ENCODE results near the gene NSMF.
"Not testable (repeated sequence)": the region's sequence is repeated elsewhere in the genome, so short reads cannot be mapped to it uniquely, and the experiment has no call there.

Gene NSMF

GRCh38 chr9:137416006-137416562 is 43.0 kb downstream of the NSMF start:
- in situ Hi-C loops (cut with MboI; ENCODE audit: low sequenced_read_pairs), result no loop called here

- in situ Hi-C loops (cut with MboI; ENCODE audit: low sequenced_read_pairs), result no loop called here
These were observed 43.7 kb downstream of the NSMF start for GRCh38 chr9:137415451-137415850.

GRCh38 chr9:137412431-137412830 is 46.7 kb downstream of the NSMF start:
- in situ Hi-C loops (cut with MboI; ENCODE audit: low sequenced_read_pairs), result no loop called here

GRCh38 chr9:137411645-137412380 is 47.3 kb downstream of the NSMF start:
- in situ Hi-C loops (cut with MboI; ENCODE audit: low sequenced_read_pairs), result no loop called here

GRCh38 chr9:137411260-137411644 is 47.9 kb downstream of the NSMF start:
- in situ Hi-C loops (cut with MboI; ENCODE audit: low sequenced_read_pairs), result no loop called here

GRCh38 chr9:137410891-137411249 is 48.3 kb downstream of the NSMF start:
- in situ Hi-C loops (cut with MboI; ENCODE audit: low sequenced_read_pairs), result no loop called here

GRCh38 chr9:137410236-137410890 is 48.8 kb downstream of the NSMF start:
- in situ Hi-C loops (cut with MboI; ENCODE audit: low sequenced_read_pairs), result not testable (repeated sequence)

- in situ Hi-C loops (cut with MboI; ENCODE audit: low sequenced_read_pairs), result loop anchor here (10.0 kb wide), 1 partner anchor 115 kb away; no protein-coding TSS in a partner anchor
These were observed 49.6 kb downstream of the NSMF start for GRCh38 chr9:137409515-137409914.

- in situ Hi-C loops (cut with MboI; ENCODE audit: low sequenced_read_pairs), result loop anchor here (10.0 kb wide), 1 partner anchor 114 kb away; no protein-coding TSS in a partner anchor
These were observed 50.3 kb downstream of the NSMF start for GRCh38 chr9:137408651-137409405.

- in situ Hi-C loops (cut with MboI; ENCODE audit: low sequenced_read_pairs), result loop anchor here (10.0 kb wide), 1 partner anchor 113 kb away; no protein-coding TSS in a partner anchor
These were observed 51.4 kb downstream of the NSMF start for GRCh38 chr9:137407590-137408300.

- in situ Hi-C loops (cut with MboI; ENCODE audit: low sequenced_read_pairs), result loop anchor here (10.0 kb wide), 1 partner anchor 112 kb away; no protein-coding TSS in a partner anchor
These were observed 52.1 kb downstream of the NSMF start for GRCh38 chr9:137406876-137407589.

GRCh38 chr9:137406085-137406760 is 52.9 kb downstream of the NSMF start:
- in situ Hi-C loops (cut with MboI; ENCODE audit: low sequenced_read_pairs), result loop anchor here (10.0 kb wide), 1 partner anchor 111 kb away; no protein-coding TSS in a partner anchor

GRCh38 chr9:137405677-137406081 is 53.5 kb downstream of the NSMF start:
- in situ Hi-C loops (cut with MboI; ENCODE audit: low sequenced_read_pairs), result loop anchor here (10.0 kb wide), 1 partner anchor 111 kb away; no protein-coding TSS in a partner anchor

GRCh38 chr9:137404961-137405567 is 54.1 kb downstream of the NSMF start:
- in situ Hi-C loops (cut with MboI; ENCODE audit: low sequenced_read_pairs), result loop anchor here (10.0 kb wide), 1 partner anchor 110 kb away; no protein-coding TSS in a partner anchor

GRCh38 chr9:137403269-137403668 is 55.9 kb downstream of the NSMF start:
- in situ Hi-C loops (cut with MboI; ENCODE audit: low sequenced_read_pairs), result loop anchor here (10.0 kb wide), 1 partner anchor 108 kb away; no protein-coding TSS in a partner anchor

GRCh38 chr9:137402746-137403145 is 56.4 kb downstream of the NSMF start:
- in situ Hi-C loops (cut with MboI; ENCODE audit: low sequenced_read_pairs), result loop anchor here (10.0 kb wide), 1 partner anchor 108 kb away; no protein-coding TSS in a partner anchor

GRCh38 chr9:137398561-137399468 is 60.3 kb downstream of the NSMF start:
- in situ Hi-C loops (cut with MboI; ENCODE audit: low sequenced_read_pairs), result no loop called here

Measured in HL-60/S4 treated with retinoic acid at 250 ng/mL for 4 days and 3 days (cell line).